HepG2 (cell line): ENCODE measurements around the gene RAN. TPM values are rescaled to one million over a fixed set of nuclear protein-coding genes. Genes with fewer than 3 reads are reported as not detected.
A peak's percentile ranks its signal among the peaks of the same experiment; 100 is the strongest.

Experiments
- BCL6 ChIP-seq: IDR thresholded peaks from 2 replicates; pipeline ENCODE4 v1.6.1; 2016; ENCODE audit warnings: missing genetic modification reagents, missing compliant biosample characterization
- BORCS8-MEF2B ChIP-seq: sonication (generic); formaldehyde crosslinking; IDR thresholded peaks from 2 replicates; pipeline ENCODE4 v1.8.0; 2022; ENCODE audit warnings: mild to moderate bottlenecking, missing genetic modification reagents
- CAMTA2 ChIP-seq: sonication (generic); formaldehyde crosslinking; IDR thresholded peaks from 2 replicates; pipeline ENCODE4 v1.4.0; 2020; ENCODE audit warnings: mild to moderate bottlenecking, missing genetic modification reagents, borderline replicate concordance
- CREBL2 ChIP-seq: sonication (generic); formaldehyde crosslinking; IDR thresholded peaks from 2 replicates; pipeline ENCODE4 v1.8.1; 2023; ENCODE audit warnings: missing genetic modification reagents, mild to moderate bottlenecking, borderline replicate concordance
- GFI1 ChIP-seq: sonication (generic); formaldehyde crosslinking; IDR thresholded peaks from 2 replicates; pipeline ENCODE4 v1.5.0; 2020; ENCODE audit warnings: missing genetic modification reagents, mild to moderate bottlenecking, borderline replicate concordance
- HMG20A ChIP-seq: IDR thresholded peaks from 2 replicates; pipeline ENCODE4 v1.6.1; 2016; ENCODE audit warnings: borderline replicate concordance
- NFIC ChIP-seq: IDR thresholded peaks from 2 replicates; pipeline ENCODE4 v1.6.1; 2012; ENCODE audit warnings: mild to moderate bottlenecking, low read length, inconsistent platforms
- PRPF4 ChIP-seq: fragments of 200-400 bp; formaldehyde crosslinking; IDR thresholded peaks from 2 replicates; pipeline ENCODE4 v1.6.1; 2016; ENCODE audit warnings: low read length, low read depth; ENCODE audit not compliant: poor library complexity, severe bottlenecking
- TCF12 ChIP-seq, 2 experiments: fragments of 450-650 bp in 1 of 2; sonication (generic) in 1 of 2; formaldehyde crosslinking in 1 of 2; IDR thresholded peaks; 2 replicates each; pipeline versions ENCODE4 v1.6.1 to v1.8.0; 2017 to 2022; ENCODE audit warnings: antibody characterized with exemption in 1 of 2, mild to moderate bottlenecking in 1 of 2, missing genetic modification reagents in 1 of 2, moderate library complexity in 1 of 2
- ZNF121 ChIP-seq: sonication (generic); formaldehyde crosslinking; IDR thresholded peaks from 2 replicates; pipeline ENCODE4 v1.5.0; 2020; ENCODE audit warnings: mild to moderate bottlenecking, missing genetic modification reagents
- ZNF331 ChIP-seq: sonication (generic); formaldehyde crosslinking; IDR thresholded peaks from 2 replicates; pipeline ENCODE4 v1.4.0; 2020; ENCODE audit warnings: missing genetic modification reagents
- polyA plus RNA-seq, 8 experiments: library from polyadenylated mRNA; depleted of rRNA in 3 of 8; stranded (reverse) in 7 of 8; unstranded in 1 of 8; fragments of >200 nt; fragmentation: Illumina TruSeq in 4 of 8; extraction: Trizol in 4 of 8; gene quantifications; 2 replicates each; pipeline versions ENCODE4 v1.2.1 to v1.2.3, GENCODE V29; 2011 to 2016; ENCODE audit warnings: low read depth in 4 of 8, missing spikeins in 1 of 8, mixed read lengths in 1 of 8; ENCODE audit not compliant: insufficient read depth in 1 of 8
- total RNA-seq, 5 experiments: library from RNA; depleted of rRNA; stranded (reverse); fragments of >200 nt; fragmentation: Illumina TruSeq; extraction: Trizol; gene quantifications; 2 replicates each; pipeline ENCODE4 v1.2.3, GENCODE V29; 2016; ENCODE audit warnings: low read depth in 1 of 5
- TF ChIP-seq, protein P1 (sequence below): sonication (generic); formaldehyde crosslinking; IDR thresholded peaks from 2 replicates; pipeline ENCODE4 v1.4.0; 2020; ENCODE audit warnings: missing genetic modification reagents
- TF ChIP-seq, protein P2 (sequence below): sonication (generic); formaldehyde crosslinking; IDR thresholded peaks from 2 replicates; pipeline ENCODE4 v1.4.0; 2020; ENCODE audit warnings: mild to moderate bottlenecking, missing genetic modification reagents
- TF ChIP-seq, protein P3 (sequence below): sonication (generic); formaldehyde crosslinking; IDR thresholded peaks from 2 replicates; pipeline ENCODE4 v1.4.0; 2020; ENCODE audit warnings: mild to moderate bottlenecking, missing genetic modification reagents

The RAN gene
- total and polyA plus RNA-seq, 2 of the 13 experiments (the other 11 are each of a cell fraction or from before 2014, with no cell fraction given) = 1,335 to 1,630 TPM

GRCh38 chr12:130870442-130871285 lies 1.2 kb upstream of the RAN start (continued):
- TF ChIP-seq GFI1 (CRISPR knock-in tag) (no peak), ZNF331 (CRISPR knock-in tag) (peak; percentile 84), BCL6 (CRISPR knock-in tag) (peak; percentile 31; the same call in 1 of the 2 replicates), BORCS8-MEF2B (no peak), CREBL2 (CRISPR knock-in tag) (no peak), CAMTA2 (no peak), TCF12 (IDR thresholded peaks at IDR 0.05) (no peak), TCF12 (CRISPR knock-in tag; IDR thresholded peaks at IDR 0.05) (no peak), ZNF121 (CRISPR knock-in tag) (no peak), NFIC (no peak), HMG20A (CRISPR knock-in tag) (peak; percentile 48; the same call in 1 of the 2 replicates), PRPF4 (no peak)
- TF ChIP-seq, protein P1, sequence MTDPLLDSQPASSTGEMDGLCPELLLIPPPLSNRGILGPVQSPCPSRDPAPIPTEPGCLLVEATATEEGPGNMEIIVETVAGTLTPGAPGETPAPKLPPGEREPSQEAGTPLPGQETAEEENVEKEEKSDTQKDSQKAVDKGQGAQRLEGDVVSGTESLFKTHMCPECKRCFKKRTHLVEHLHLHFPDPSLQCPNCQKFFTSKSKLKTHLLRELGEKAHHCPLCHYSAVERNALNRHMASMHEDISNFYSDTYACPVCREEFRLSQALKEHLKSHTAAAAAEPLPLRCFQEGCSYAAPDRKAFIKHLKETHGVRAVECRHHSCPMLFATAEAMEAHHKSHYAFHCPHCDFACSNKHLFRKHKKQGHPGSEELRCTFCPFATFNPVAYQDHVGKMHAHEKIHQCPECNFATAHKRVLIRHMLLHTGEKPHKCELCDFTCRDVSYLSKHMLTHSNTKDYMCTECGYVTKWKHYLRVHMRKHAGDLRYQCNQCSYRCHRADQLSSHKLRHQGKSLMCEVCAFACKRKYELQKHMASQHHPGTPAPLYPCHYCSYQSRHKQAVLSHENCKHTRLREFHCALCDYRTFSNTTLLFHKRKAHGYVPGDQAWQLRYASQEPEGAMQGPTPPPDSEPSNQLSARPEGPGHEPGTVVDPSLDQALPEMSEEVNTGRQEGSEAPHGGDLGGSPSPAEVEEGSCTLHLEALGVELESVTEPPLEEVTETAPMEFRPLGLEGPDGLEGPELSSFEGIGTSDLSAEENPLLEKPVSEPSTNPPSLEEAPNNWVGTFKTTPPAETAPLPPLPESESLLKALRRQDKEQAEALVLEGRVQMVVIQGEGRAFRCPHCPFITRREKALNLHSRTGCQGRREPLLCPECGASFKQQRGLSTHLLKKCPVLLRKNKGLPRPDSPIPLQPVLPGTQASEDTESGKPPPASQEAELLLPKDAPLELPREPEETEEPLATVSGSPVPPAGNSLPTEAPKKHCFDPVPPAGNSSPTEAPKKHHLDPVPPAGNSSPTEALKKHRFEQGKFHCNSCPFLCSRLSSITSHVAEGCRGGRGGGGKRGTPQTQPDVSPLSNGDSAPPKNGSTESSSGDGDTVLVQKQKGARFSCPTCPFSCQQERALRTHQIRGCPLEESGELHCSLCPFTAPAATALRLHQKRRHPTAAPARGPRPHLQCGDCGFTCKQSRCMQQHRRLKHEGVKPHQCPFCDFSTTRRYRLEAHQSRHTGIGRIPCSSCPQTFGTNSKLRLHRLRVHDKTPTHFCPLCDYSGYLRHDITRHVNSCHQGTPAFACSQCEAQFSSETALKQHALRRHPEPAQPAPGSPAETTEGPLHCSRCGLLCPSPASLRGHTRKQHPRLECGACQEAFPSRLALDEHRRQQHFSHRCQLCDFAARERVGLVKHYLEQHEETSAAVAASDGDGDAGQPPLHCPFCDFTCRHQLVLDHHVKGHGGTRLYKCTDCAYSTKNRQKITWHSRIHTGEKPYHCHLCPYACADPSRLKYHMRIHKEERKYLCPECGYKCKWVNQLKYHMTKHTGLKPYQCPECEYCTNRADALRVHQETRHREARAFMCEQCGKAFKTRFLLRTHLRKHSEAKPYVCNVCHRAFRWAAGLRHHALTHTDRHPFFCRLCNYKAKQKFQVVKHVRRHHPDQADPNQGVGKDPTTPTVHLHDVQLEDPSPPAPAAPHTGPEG (CRISPR knock-in tag) = no peak
- TF ChIP-seq, protein P2, sequence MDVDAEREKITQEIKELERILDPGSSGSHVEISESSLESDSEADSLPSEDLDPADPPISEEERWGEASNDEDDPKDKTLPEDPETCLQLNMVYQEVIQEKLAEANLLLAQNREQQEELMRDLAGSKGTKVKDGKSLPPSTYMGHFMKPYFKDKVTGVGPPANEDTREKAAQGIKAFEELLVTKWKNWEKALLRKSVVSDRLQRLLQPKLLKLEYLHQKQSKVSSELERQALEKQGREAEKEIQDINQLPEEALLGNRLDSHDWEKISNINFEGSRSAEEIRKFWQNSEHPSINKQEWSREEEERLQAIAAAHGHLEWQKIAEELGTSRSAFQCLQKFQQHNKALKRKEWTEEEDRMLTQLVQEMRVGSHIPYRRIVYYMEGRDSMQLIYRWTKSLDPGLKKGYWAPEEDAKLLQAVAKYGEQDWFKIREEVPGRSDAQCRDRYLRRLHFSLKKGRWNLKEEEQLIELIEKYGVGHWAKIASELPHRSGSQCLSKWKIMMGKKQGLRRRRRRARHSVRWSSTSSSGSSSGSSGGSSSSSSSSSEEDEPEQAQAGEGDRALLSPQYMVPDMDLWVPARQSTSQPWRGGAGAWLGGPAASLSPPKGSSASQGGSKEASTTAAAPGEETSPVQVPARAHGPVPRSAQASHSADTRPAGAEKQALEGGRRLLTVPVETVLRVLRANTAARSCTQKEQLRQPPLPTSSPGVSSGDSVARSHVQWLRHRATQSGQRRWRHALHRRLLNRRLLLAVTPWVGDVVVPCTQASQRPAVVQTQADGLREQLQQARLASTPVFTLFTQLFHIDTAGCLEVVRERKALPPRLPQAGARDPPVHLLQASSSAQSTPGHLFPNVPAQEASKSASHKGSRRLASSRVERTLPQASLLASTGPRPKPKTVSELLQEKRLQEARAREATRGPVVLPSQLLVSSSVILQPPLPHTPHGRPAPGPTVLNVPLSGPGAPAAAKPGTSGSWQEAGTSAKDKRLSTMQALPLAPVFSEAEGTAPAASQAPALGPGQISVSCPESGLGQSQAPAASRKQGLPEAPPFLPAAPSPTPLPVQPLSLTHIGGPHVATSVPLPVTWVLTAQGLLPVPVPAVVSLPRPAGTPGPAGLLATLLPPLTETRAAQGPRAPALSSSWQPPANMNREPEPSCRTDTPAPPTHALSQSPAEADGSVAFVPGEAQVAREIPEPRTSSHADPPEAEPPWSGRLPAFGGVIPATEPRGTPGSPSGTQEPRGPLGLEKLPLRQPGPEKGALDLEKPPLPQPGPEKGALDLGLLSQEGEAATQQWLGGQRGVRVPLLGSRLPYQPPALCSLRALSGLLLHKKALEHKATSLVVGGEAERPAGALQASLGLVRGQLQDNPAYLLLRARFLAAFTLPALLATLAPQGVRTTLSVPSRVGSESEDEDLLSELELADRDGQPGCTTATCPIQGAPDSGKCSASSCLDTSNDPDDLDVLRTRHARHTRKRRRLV (CRISPR knock-in tag) = 0 out of 2 replicates have a peak, but pooled peaks have one; percentile 48
- TF ChIP-seq, protein P3, sequence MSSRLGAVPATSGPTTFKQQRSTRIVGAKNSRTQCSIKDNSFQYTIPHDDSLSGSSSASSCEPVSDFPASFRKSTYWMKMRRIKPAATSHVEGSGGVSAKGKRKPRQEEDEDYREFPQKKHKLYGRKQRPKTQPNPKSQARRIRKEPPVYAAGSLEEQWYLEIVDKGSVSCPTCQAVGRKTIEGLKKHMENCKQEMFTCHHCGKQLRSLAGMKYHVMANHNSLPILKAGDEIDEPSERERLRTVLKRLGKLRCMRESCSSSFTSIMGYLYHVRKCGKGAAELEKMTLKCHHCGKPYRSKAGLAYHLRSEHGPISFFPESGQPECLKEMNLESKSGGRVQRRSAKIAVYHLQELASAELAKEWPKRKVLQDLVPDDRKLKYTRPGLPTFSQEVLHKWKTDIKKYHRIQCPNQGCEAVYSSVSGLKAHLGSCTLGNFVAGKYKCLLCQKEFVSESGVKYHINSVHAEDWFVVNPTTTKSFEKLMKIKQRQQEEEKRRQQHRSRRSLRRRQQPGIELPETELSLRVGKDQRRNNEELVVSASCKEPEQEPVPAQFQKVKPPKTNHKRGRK = no peak
